ENCODE results near the gene SHB. TPM values are rescaled to one million over a fixed set of nuclear protein-coding genes. Genes with fewer than 3 reads are reported as not detected.

SHB gene
- polyA plus RNA-seq, 1 donor: 9.1 TPM

GRCh38 chr9:37949576-37949975 is 119.5 kb downstream of the SHB start:
- no peak for DNase-seq

GRCh38 chr9:37948417-37948980 is 120.5 kb downstream of the SHB start:
- no peak for DNase-seq

GRCh38 chr9:37947977-37948376 is 121.0 kb downstream of the SHB start:
- DNase-seq: no peak

GRCh38 chr9:37947471-37947870 is 121.6 kb downstream of the SHB start:
- no peak for DNase-seq

- no peak for DNase-seq
Observed at GRCh38 chr9:37946971-37947370, 122.1 kb downstream of the SHB start.

GRCh38 chr9:37946041-37946440 is 123.0 kb downstream of the SHB start:
- DNase-seq: no peak

- no peak for DNase-seq
Observed at GRCh38 chr9:37944671-37945481, 124.2 kb downstream of the SHB start.

GRCh38 chr9:37944266-37944650 is 124.8 kb downstream of the SHB start:
- DNase-seq: no peak

GRCh38 chr9:37943345-37944265 is 125.4 kb downstream of the SHB start:
- DNase-seq: peak; percentile 57

- DNase-seq: no peak
Observed at GRCh38 chr9:37942621-37943344, 126.2 kb downstream of the SHB start.

- DNase-seq: no peak
Observed at GRCh38 chr9:37941253-37941652, 127.8 kb downstream of the SHB start.

- no peak for DNase-seq
Observed at GRCh38 chr9:37939575-37940095, 129.4 kb downstream of the SHB start.

GRCh38 chr9:37938121-37938891 is 130.7 kb downstream of the SHB start:
- DNase-seq: no peak

GRCh38 chr9:37937366-37937765 is 131.7 kb downstream of the SHB start:
- DNase-seq: no peak

GRCh38 chr9:37936965-37937364 is 132.1 kb downstream of the SHB start:
- DNase-seq: no peak

GRCh38 chr9:37936376-37936775 is 132.7 kb downstream of the SHB start:
- no peak for DNase-seq

GRCh38 chr9:37935096-37935495 is 133.9 kb downstream of the SHB start:
- no peak for DNase-seq

- no peak for DNase-seq
Observed at GRCh38 chr9:37931592-37931991, 137.4 kb downstream of the SHB start.

GRCh38 chr9:37929441-37929895 is 139.6 kb downstream of the SHB start:
- DNase-seq: no peak

- DNase-seq: no peak
Observed at GRCh38 chr9:37928552-37929430, 140.2 kb downstream of the SHB start.
